ENCODE measurements around the gene MAD1L1. TPM values are rescaled to one million over a fixed set of nuclear protein-coding genes. Genes with fewer than 3 reads are reported as not detected.

Gene MAD1L1
- total RNA-seq, 1 experiment from 2014 or later = 38.5 TPM

- H3K79me2 ChIP-seq (ENCODE audit: insufficient read depth, low read length) = no peaks in the 10 kb centered on the region
- no peak overlapping the region for H3K27ac ChIP-seq (ENCODE audit: low read depth, low read length)
- H3K9ac ChIP-seq (ENCODE audit: low read length) = no peak overlapping the region
- no peaks in the 10 kb centered on the region for H3K27me3 ChIP-seq (ENCODE audit: insufficient read depth, low read length)
- no TSS peak for BruUV-seq (replicated peaks)
- H3K36me3 ChIP-seq (ENCODE audit: control insufficient read depth in 1 of 2, insufficient read depth in 2 of 2, low read length in 2 of 2) = no peaks in the 10 kb centered on the region
- no peak for TF ChIP-seq POLR2AphosphoS5 (IDR thresholded peaks at IDR 0.05; ENCODE audit: low read depth, low read length)
- no peak for TF ChIP-seq SIN3A (IDR thresholded peaks at IDR 0.05; ENCODE audit: low read depth)
- no peak for TF ChIP-seq MAX (IDR thresholded peaks at IDR 0.05)
- no peak for TF ChIP-seq JUND (IDR thresholded peaks at IDR 0.05)
- no peak for TF ChIP-seq TCF7L2 (IDR thresholded peaks at IDR 0.05; ENCODE audit: borderline replicate concordance, extremely low read depth, insufficient read depth, insufficient read length)
- TF ChIP-seq CEBPB (IDR thresholded peaks at IDR 0.05; ENCODE audit: low read depth) = no peak
- no peak for TF ChIP-seq FOSL1 (IDR thresholded peaks at IDR 0.05; ENCODE audit: low read depth)
- TF ChIP-seq RAD21 (IDR thresholded peaks at IDR 0.05; ENCODE audit: low read depth) = no peak
- TF ChIP-seq EZH2 (IDR thresholded peaks at IDR 0.05) = no peak
- TF ChIP-seq REST (IDR thresholded peaks at IDR 0.05; ENCODE audit: low read depth) = no peak
- TF ChIP-seq SRF (IDR thresholded peaks at IDR 0.05; ENCODE audit: low read depth) = no peak
- TF ChIP-seq EZH2phosphoT487 (IDR thresholded peaks at IDR 0.05; ENCODE audit: borderline replicate concordance) = no peak
- no peak for TF ChIP-seq POLR2A (IDR thresholded peaks at IDR 0.05; ENCODE audit: borderline replicate concordance, extremely low read depth, insufficient read depth, insufficient read length)
- no peak for TF ChIP-seq ATF3 (IDR thresholded peaks at IDR 0.05)
- TF ChIP-seq CBX3 (IDR thresholded peaks at IDR 0.05; ENCODE audit: low read depth) = no peak
- TF ChIP-seq ZNF274 (IDR thresholded peaks at IDR 0.05; ENCODE audit: low read depth, low read length) = no peak
- no peak for TF ChIP-seq ZBTB33 (IDR thresholded peaks at IDR 0.05; ENCODE audit: extremely low read depth, insufficient replicate concordance, low read length)
- POLR2A ChIA-PET = no interaction called here
- no peak overlapping the region for H3K4me2 ChIP-seq (ENCODE audit: low read length)
- intact Hi-C loops (cut with micrococcal nuclease) = loop anchor here (10.0 kb wide), 1 partner anchor 51 kb away; no protein-coding TSS in a partner anchor
- CTCF ChIA-PET = no interaction called here
- no peak overlapping the region for H2AFZ ChIP-seq (ENCODE audit: low read depth, low read length, poor library complexity, severe bottlenecking)
- no peak for ATAC-seq
- DNase-seq (ENCODE audit: low read depth, low spot score) = no peak
- no peak overlapping the region for H3K4me3 ChIP-seq (replicated peaks in 1 of 2; ENCODE audit: low read depth in 1 of 2, low read length in 2 of 2)
- H4K20me1 ChIP-seq (ENCODE audit: insufficient read depth) = no peaks in the 10 kb centered on the region
- no peaks in the 10 kb centered on the region for H3K9me2 ChIP-seq (ENCODE audit: insufficient read depth)
- no peaks in the 10 kb centered on the region for H3K4me1 ChIP-seq (ENCODE audit: control insufficient read depth in 1 of 2, insufficient read depth in 2 of 2, low read length in 2 of 2)
- RAD21 ChIA-PET (ENCODE audit: low non-redundant PET in 1 of 2, low total read pairs in 2 of 2, uncharacterized antibody in 2 of 2, unreplicated experiment in 2 of 2) = no interaction called here
- H3K9me3 ChIP-seq (ENCODE audit: control insufficient read depth in 1 of 2, insufficient read depth in 1 of 2, low read depth in 1 of 2, low read length in 2 of 2) = no peaks in the 10 kb centered on the region
Observed at GRCh38 chr7:2075811-2076210, 156.9 kb downstream of the MAD1L1 start.
